HG03469 (cell line): ENCODE measurements around the gene SLC1A2.

Experiments
- ATAC-seq: cut with Tn5 transposase; IDR thresholded peaks from one replicate; pipeline ENCODE4 v1.9.1; 2021; ENCODE audit warnings: mild to moderate bottlenecking, moderate library complexity, moderate number of reproducible peaks; ENCODE audit not compliant: unreplicated experiment

Gene SLC1A2

GRCh38 chr11:35248558-35249323 lies 170.6 kb downstream of the SLC1A2 start:
- ATAC-seq: no peak

DNA sequence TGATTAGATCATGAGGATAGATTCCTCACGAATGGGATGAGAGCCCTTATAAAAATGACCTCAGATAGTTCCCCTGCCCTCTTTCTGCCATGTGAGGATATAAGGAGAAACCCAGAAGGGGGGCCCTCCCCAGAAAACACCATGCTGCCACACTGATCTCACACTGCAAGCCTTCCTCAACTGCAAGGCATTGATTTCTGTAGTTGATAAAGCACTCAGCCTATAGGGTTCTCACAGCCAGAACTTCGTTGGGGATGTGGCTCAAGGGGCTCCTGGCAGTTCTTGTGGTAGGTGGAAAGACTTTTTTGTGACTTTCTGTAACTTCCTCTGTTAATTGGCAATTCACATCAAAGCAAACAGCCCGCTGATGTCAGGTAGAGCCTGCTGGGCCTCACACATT lies 171.5 kb downstream of the SLC1A2 start:
- ATAC-seq: no peak

GRCh38 chr11:35247428-35247827 lies 171.9 kb downstream of the SLC1A2 start:
- no peak for ATAC-seq

- no peak for ATAC-seq
These were observed 172.6 kb downstream of the SLC1A2 start for GRCh38 chr11:35246745-35247144.

DNA sequence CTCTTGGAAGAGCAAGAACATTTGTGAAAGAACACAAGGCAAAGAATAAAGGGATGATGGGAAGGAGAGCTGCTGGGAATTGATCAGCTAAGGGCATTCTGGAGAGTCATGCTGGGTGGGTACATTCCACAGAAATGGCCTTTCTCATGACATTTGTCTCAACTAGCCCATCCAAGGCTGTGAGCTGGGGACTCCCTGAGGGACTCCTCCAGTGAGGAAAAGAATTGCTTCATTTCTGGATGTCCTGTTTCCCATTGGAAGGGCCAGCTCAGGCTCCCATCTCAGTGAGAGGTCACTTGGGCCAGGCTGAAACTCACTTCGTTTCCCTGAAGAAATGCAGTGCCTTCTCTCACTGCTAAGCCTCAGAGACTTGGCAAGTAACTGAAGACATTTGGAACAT lies 173.6 kb downstream of the SLC1A2 start:
- ATAC-seq: no peak

DNA sequence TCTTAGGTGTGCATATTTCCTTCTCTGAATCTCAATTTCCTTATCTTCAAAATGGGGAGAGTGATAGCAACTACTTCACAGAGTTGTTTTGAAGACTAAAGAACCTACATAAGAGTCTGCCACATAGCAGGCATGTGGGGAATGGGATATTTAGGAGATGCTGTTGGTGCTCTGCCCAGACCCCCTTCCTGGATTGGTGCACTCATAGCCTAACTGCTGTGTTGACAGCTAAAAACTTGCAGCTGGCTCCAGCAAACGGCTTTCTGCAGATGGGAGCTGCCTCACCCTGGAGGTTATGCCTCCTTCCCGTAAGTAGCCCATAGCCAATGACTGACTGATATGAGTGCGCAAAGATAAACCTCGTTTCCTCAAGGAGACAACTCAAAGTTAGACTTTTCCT lies 174.3 kb downstream of the SLC1A2 start:
- ATAC-seq: no peak

- no peak for ATAC-seq
These were observed 175.6 kb downstream of the SLC1A2 start for GRCh38 chr11:35243774-35244173.

GRCh38 chr11:35242412-35243242 lies 176.7 kb downstream of the SLC1A2 start:
- no peak for ATAC-seq

- ATAC-seq: no peak
These were observed 177.8 kb downstream of the SLC1A2 start for GRCh38 chr11:35241531-35241930.

- ATAC-seq: no peak
These were observed 178.3 kb downstream of the SLC1A2 start for GRCh38 chr11:35241083-35241482.

GRCh38 chr11:35239471-35240075 lies 179.8 kb downstream of the SLC1A2 start:
- ATAC-seq: no peak

GRCh38 chr11:35238882-35239281 lies 180.5 kb downstream of the SLC1A2 start:
- ATAC-seq: no peak

GRCh38 chr11:35237860-35238715 lies 181.3 kb downstream of the SLC1A2 start:
- no peak for ATAC-seq

DNA sequence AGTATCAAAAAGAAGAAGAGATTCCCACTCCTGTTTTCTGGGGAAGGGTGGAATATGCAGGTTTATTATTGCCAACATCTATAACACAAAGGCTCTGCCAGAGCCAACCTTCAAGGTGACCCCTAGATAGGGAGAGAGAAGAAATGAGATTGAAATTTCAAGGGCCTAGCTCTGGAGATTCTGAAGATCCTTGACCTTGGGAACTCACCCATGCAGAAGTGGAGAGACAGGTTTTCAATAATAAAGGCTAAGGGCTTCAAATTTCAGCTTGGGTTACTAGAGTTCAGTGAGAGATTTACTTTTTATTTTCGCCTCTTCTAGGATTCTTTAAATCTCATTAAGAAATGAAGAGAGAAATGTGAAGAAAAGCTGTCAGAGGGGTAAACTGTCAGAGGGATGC lies 182.0 kb downstream of the SLC1A2 start:
- no peak for ATAC-seq

DNA sequence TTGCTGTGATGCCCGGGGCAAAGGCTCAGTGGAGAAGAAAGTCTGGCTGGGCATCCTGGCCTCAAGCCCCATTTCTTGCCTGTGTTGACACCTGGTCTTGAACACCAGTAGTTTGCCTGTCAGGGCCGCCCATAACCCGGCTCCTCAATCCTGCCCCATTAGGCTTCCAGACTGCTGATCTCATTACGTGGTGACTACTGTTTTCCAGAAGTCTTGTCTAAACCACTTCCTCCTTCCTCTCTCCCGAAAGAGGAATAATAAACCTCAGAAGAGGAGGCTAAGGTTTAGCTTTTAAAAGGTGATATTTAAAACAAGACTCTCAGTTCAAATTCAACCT lies 182.7 kb downstream of the SLC1A2 start:
- ATAC-seq: no peak

DNA sequence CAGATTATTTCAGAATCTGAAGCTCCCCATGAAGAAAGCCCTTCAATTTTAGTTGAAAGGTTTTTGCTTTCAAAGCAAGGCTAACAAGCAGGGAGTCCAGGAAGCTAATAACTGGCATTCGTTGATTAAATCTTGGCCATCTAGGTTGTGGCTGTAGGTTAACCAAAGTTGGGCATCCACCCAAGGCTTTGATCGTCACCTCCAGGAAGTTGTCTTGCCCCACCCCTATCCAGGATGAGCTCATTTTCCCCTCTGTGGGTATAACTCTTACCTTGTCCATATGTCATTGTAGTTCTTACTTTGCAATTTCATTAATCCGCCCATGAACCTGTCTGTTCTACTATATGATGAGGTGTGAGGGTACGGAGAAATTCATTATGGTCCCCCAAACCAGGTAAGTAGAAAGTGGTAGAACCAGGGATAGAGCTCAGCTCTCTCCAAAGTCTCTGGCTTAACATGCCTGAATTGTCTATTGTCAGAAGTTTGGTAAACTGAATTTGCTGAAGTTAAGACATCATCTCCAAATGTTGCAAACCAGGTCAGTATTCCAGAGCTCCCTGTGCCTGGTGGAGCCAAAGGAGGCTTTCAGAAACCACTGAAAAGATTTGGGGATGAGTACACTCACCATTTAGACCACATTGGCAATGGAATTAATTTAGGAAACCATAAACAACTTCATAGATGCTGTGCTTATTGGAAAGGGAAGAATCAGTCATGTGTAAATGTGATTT lies 183.3 kb downstream of the SLC1A2 start:
- ATAC-seq: no peak

DNA sequence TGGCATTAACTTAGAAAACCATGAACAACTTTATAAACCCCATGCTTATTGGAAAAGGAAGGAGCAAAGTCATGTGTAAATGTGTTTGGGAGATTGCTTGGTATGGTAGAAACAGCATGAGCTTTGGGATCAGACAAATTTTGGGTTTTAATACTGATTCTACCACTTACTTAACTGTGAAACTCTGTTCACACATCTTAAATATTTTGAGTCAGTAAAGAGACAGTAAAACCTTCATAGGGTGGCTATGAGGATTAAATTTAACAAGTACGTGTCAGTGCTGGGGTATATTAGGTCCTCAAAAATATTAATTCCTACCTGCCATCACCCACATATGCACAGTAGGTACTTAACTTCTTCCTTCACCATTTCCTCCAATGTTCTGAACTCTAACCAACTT lies 183.9 kb downstream of the SLC1A2 start:
- ATAC-seq: no peak

- no peak for ATAC-seq
These were observed 184.2 kb downstream of the SLC1A2 start for GRCh38 chr11:35235157-35235468.

DNA sequence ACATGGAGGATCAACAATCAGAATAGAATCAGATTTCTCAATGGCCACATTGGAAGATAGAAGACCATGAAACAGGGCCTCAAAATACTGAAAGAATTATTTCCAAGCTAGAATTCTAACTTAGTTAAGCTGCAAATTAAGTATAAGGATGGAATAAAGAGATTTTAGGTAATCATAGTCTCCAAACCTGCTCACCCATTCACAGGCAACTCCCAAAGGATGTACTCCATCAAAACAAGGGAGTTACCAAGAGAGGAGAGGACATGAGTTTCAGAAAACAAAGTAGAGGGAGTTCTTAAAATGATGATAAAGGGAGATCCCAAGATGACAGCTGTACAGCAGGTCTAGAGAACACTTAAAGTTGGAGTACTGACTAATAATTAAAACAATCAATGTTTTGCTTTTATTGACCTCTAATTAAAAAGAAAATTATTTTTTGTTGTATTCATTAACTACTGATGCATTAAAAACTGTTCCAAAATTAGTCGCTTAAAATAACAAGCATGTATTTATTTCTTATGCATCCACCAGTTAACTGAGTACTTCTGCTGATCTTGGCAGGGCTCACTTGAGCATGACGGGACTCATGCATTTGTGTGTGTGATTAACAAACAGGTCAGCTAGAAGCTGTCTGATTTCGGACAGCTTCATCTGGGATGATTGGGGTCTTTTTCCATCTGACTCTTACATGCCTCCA lies 184.8 kb downstream of the SLC1A2 start:
- ATAC-seq: no peak

DNA sequence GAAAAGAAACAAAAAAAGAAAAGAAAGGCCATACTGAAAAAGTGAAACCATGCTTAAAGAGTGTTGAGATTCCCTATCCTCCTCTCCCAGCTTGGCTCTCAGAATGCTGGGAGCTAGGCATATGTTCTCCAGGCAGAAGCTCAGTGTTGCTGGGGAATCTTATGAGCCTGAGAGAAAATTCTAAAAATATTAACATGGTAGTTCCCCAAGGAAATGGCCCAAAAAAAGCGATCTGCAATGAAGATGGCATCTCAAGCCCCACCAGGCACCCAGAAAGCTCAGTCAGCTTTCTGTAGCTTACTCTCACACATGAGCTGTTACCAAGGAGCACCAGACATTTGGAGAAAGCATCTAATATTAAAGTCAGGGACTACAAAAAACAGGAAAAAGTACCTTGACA lies 185.8 kb downstream of the SLC1A2 start:
- ATAC-seq: no peak
